OCI-LY3 (cell line): ENCODE data around the gene CFAP73.

Source experiments
- H2AFZ ChIP-seq: fragments of 200-600, 300-600 bp; shearing (Covaris generic); 2 replicates; pipeline ENCODE4 v1.6.0; 2014; ENCODE audit warnings: antibody characterized with exemption, low read depth, low read length
- H3K27ac ChIP-seq: fragments of 200-600, 300-600 bp; sonication (generic); 2 replicates; pipeline ENCODE4 v1.5.1; 2014; ENCODE audit warnings: mild to moderate bottlenecking, low read length, moderate library complexity, mixed read lengths
- H3K27me3 ChIP-seq: fragments of 200-600, 300-600 bp; sonication (generic); 2 replicates; pipeline ENCODE4 v1.6.1; 2014; ENCODE audit warnings: low read depth, low read length, mixed read lengths
- H3K36me3 ChIP-seq: fragments of 200-600, 300-600 bp; sonication (generic); replicated peaks from 2 replicates; pipeline ENCODE3; 2014; ENCODE audit warnings: low read depth, low read length, mixed read lengths
- H3K4me1 ChIP-seq: fragments of 300-600, 200-600 bp; sonication (generic); 2 replicates; pipeline ENCODE4 v1.6.1; 2014; ENCODE audit warnings: low read length, mixed read lengths
- H3K4me2 ChIP-seq: fragments of 200-600, 300-600 bp; sonication (generic); 2 replicates; pipeline ENCODE4 v1.6.1; 2014; ENCODE audit warnings: low read length, mixed read lengths
- H3K4me3 ChIP-seq: fragments of 300-600, 200-600 bp; sonication (generic); 2 replicates; pipeline ENCODE4 v1.5.1; 2014; ENCODE audit warnings: antibody characterized with exemption, mild to moderate bottlenecking, low read length, moderate library complexity
- H3K79me2 ChIP-seq: fragments of 300-600, 200-600 bp; shearing (Covaris generic); 2 replicates; pipeline ENCODE4 v1.6.1; 2014; ENCODE audit warnings: mild to moderate bottlenecking, low read length, mixed read lengths
- H3K9ac ChIP-seq: fragments of 300-600, 200-600 bp; shearing (Covaris generic); 2 replicates; pipeline ENCODE4 v1.6.0; 2014; ENCODE audit warnings: mild to moderate bottlenecking, low read length, moderate library complexity
- H3K9me3 ChIP-seq: fragments of 200-600, 300-600 bp; shearing (Covaris generic); 2 replicates; pipeline ENCODE4 v1.6.1; 2014; ENCODE audit warnings: low read length, mixed read lengths; ENCODE audit not compliant: insufficient read depth
- H4K20me1 ChIP-seq: fragments of 200-600, 300-600 bp; sonication (generic); 2 replicates; pipeline ENCODE4 v1.6.1; 2016; ENCODE audit warnings: low read length, mixed read lengths; ENCODE audit not compliant: insufficient read depth
- CTCF ChIP-seq: fragments of 200-600, 300-600 bp; sonication (generic); IDR thresholded peaks from 2 replicates; pipeline ENCODE4 v1.5.1; 2014; ENCODE audit warnings: antibody characterized with exemption, low read length, low read depth
- EZH2phosphoT487 ChIP-seq: fragments of 200-600 bp; shearing (Covaris generic); IDR thresholded peaks from 2 replicates; pipeline ENCODE4 v1.6.1; 2018; ENCODE audit warnings: antibody characterized with exemption, mixed run types, low read depth

Gene CFAP73

DNA sequence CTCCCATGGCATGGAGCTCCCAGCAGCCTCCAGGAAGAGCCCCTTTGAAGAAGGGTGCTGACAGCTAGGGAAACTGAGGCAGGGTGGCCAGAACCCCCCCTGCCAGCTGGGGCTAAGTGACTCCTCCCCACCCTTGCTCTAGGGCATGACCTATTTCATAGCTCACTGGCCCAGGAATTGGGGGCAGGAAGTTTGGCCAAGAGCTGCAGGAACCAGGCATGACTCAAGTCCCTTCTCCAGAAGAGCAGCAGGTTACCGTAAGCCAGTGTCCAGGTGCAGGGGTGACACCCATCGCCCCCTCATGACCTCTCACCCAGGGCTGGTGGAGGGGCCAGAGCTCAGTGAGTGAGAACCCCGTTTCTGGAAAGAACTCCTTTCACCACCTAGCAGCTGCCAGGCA, 15.9 kb upstream of the CFAP73 start:
- Histone ChIP-seq H4K20me1 (no peaks in the 10 kb centered on the region), H2AFZ (no peak overlapping the region), H3K36me3 (no peaks in the 10 kb centered on the region), H3K79me2 (no peaks in the 10 kb centered on the region), H3K9ac (no peak overlapping the region), H3K27ac (no peak overlapping the region), H3K27me3 (0 out of 2 replicates have a peak, but pooled peaks cover 5% of the 10 kb centered on the region), H3K9me3 (no peaks in the 10 kb centered on the region), H3K4me2 (no peak overlapping the region), H3K4me1 (peaks cover 21% of the 10 kb centered on the region), H3K4me3 (no peak overlapping the region)
- no peak for TF ChIP-seq CTCF
- TF ChIP-seq EZH2phosphoT487 = no peak

DNA sequence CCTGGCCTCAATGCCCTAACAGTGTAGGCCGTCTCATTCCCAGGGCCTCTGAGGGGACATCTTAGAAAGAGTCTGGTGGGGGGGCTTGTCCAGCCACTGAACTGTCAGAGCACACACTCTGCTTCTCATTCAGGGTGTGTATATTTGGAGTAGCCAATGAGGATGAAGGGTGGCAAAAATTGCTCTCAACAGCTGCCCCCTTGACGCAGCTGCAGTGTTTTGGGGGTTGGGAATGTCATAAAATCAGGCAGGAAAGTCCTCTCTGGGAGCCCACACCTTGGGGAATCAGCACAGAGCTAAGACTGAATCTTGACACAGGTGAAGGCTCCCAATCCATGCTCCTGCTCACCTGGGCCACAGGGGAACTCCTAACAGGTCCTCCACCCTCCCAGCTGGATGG, 15.5 kb upstream of the CFAP73 start:
- Histone ChIP-seq H3K4me2 (no peak overlapping the region), H3K4me3 (no peak overlapping the region), H3K27me3 (0 out of 2 replicates have a peak, but pooled peaks cover 5% of the 10 kb centered on the region), H3K36me3 (no peaks in the 10 kb centered on the region), H3K9ac (no peak overlapping the region), H3K9me3 (no peaks in the 10 kb centered on the region), H4K20me1 (no peaks in the 10 kb centered on the region), H3K4me1 (peaks cover 21% of the 10 kb centered on the region), H2AFZ (no peak overlapping the region), H3K79me2 (no peaks in the 10 kb centered on the region), H3K27ac (no peak overlapping the region)
- TF ChIP-seq EZH2phosphoT487 = no peak
- TF ChIP-seq CTCF = no peak

GRCh38 chr12:113134521-113134951, 15.0 kb upstream of the CFAP73 start:
- H3K36me3 ChIP-seq = no peaks in the 10 kb centered on the region
- H3K4me3 ChIP-seq = no peak overlapping the region
- H3K27ac ChIP-seq = no peak overlapping the region
- H3K4me1 ChIP-seq = peaks cover 19% of the 10 kb centered on the region
- H3K79me2 ChIP-seq = no peaks in the 10 kb centered on the region
- no peaks in the 10 kb centered on the region for H4K20me1 ChIP-seq
- H3K4me2 ChIP-seq = no peak overlapping the region
- H3K9me3 ChIP-seq = no peaks in the 10 kb centered on the region
- H3K9ac ChIP-seq = no peak overlapping the region
- H2AFZ ChIP-seq = no peak overlapping the region
- TF ChIP-seq CTCF (no peak), EZH2phosphoT487 (no peak)
- 0 out of 2 replicates have a peak, but pooled peaks cover 5% of the 10 kb centered on the region for H3K27me3 ChIP-seq

- Histone ChIP-seq H3K79me2 (no peaks in the 10 kb centered on the region), H2AFZ (no peak within 1 kb of the TSS)
Observed at GRCh38 chr12:113135178-113136127, 14.1 kb upstream of the CFAP73 start, which contains the start of gene RASAL1. Gene RASAL1, minus strand, starts transcription at chr12:113135761. Its CDS starts 299 bp downstream, at chr12:113135462.

More at GRCh38 chr12:113135178-113136127, 14.1 kb upstream of the CFAP73 start, which contains the start of gene RASAL1:
- H4K20me1 ChIP-seq = no peaks in the 10 kb centered on the region
- peaks cover 10% of the 10 kb centered on the region for H3K4me1 ChIP-seq
- H3K4me3 ChIP-seq = no peak within 1 kb of the TSS
- no peak within 1 kb of the TSS for H3K4me2 ChIP-seq
- H3K36me3 ChIP-seq = no peaks in the 10 kb centered on the region
- H3K9me3 ChIP-seq = no peaks in the 10 kb centered on the region
- no peak within 1 kb of the TSS for H3K27ac ChIP-seq
- H3K27me3 ChIP-seq = 0 out of 2 replicates have a peak, but pooled peaks cover 5% of the 10 kb centered on the region
- TF ChIP-seq EZH2phosphoT487 (no peak), CTCF (peak; percentile 19)
- H3K9ac ChIP-seq = no peak within 1 kb of the TSS
